Measurements from ENCODE around the gene ARMC9. TPM values are rescaled to one million over a fixed set of nuclear protein-coding genes. Genes with fewer than 3 reads are reported as not detected.

ARMC9 gene
- total RNA-seq, 1 experiment from 2014 or later = 23.4 TPM

- BruUV-seq (replicated peaks) = no TSS peak
These were observed 74.6 kb downstream of the ARMC9 start for GRCh38 chr2:231272991-231273390.

GRCh38 chr2:231276987-231277386 lies 78.6 kb downstream of the ARMC9 start:
- intact Hi-C loops (cut with micrococcal nuclease) = no loop called here
- Histone ChIP-seq H3K4me1 (ENCODE audit: insufficient read depth, low read length) (no peaks in the 10 kb centered on the region), H3K27me3 (ENCODE audit: low read length) (no peaks in the 10 kb centered on the region), H3F3A (ENCODE audit: low read length, unreplicated experiment) (no peaks in the 10 kb centered on the region), H3K36me3 (ENCODE audit: low read depth, low read length) (no peaks in the 10 kb centered on the region; the same call in 1 of the 2 replicates), H3K27ac (ENCODE audit: low read length) (no peak overlapping the region), H3K9me3 (ENCODE audit: low read length) (no peaks in the 10 kb centered on the region), H4K20me1 (ENCODE audit: low read length) (no peaks in the 10 kb centered on the region), H3K4me3 (ENCODE audit: low read length) (no peak overlapping the region), H2AFZ (ENCODE audit: low read length) (no peak overlapping the region), H3K79me2 (ENCODE audit: low read length) (no peaks in the 10 kb centered on the region), H3K4me2 (ENCODE audit: low read length) (no peak overlapping the region), H3K9me2 (replicated peaks; ENCODE audit: low read length) (no peaks in the 10 kb centered on the region), H3K9ac (ENCODE audit: low read length) (no peak overlapping the region)
- DNase-seq (no peak), ATAC-seq (no peak)
- ChIA-PET POLR2A (ENCODE audit: unreplicated experiment) (no interaction called here), CTCF (interaction anchor here (0.5 kb wide), 1 partner anchor 111 kb away, joined by 3 read pairs; no protein-coding TSS in a partner anchor)
- BruUV-seq (replicated peaks) = no TSS peak
- TF ChIP-seq EZH2phosphoT487 (IDR thresholded peaks at IDR 0.05; ENCODE audit: borderline replicate concordance, low read length) (no peak), EZH2 (IDR thresholded peaks at IDR 0.05; ENCODE audit: low read length, unreplicated experiment) (no peak), CTCF (conservative IDR thresholded peaks at IDR 0.05; ENCODE audit: low read depth, low read length) (no peak)

More at GRCh38 chr2:231272991-231273390, 74.6 kb downstream of the ARMC9 start:
- Histone ChIP-seq H3K4me2 (ENCODE audit: low read length) (no peak overlapping the region), H3K79me2 (ENCODE audit: low read length) (no peaks in the 10 kb centered on the region), H3K36me3 (ENCODE audit: low read depth, low read length) (no peaks in the 10 kb centered on the region; the same call in 1 of the 2 replicates), H3K27me3 (ENCODE audit: low read length) (no peaks in the 10 kb centered on the region), H3K9me3 (ENCODE audit: low read length) (no peaks in the 10 kb centered on the region), H3K9me2 (replicated peaks; ENCODE audit: low read length) (no peaks in the 10 kb centered on the region), H3K4me3 (ENCODE audit: low read length) (no peak overlapping the region), H2AFZ (ENCODE audit: low read length) (no peak overlapping the region), H3K4me1 (ENCODE audit: insufficient read depth, low read length) (no peaks in the 10 kb centered on the region), H3F3A (ENCODE audit: low read length, unreplicated experiment) (no peaks in the 10 kb centered on the region), H3K27ac (ENCODE audit: low read length) (no peak overlapping the region), H4K20me1 (ENCODE audit: low read length) (no peaks in the 10 kb centered on the region), H3K9ac (ENCODE audit: low read length) (no peak overlapping the region)
- ChIA-PET CTCF (no interaction called here), POLR2A (ENCODE audit: unreplicated experiment) (no interaction called here)
- TF ChIP-seq EZH2 (IDR thresholded peaks at IDR 0.05; ENCODE audit: low read length, unreplicated experiment) (no peak), CTCF (conservative IDR thresholded peaks at IDR 0.05; ENCODE audit: low read depth, low read length) (no peak), EZH2phosphoT487 (IDR thresholded peaks at IDR 0.05; ENCODE audit: borderline replicate concordance, low read length) (no peak)
- DNase-seq = no peak
- intact Hi-C loops (cut with micrococcal nuclease) = no loop called here
- ATAC-seq = no peak

GRCh38 chr2:231277962-231278361 lies 79.5 kb downstream of the ARMC9 start:
- ChIA-PET CTCF (no interaction called here), POLR2A (ENCODE audit: unreplicated experiment) (no interaction called here)
- BruUV-seq (replicated peaks) = no TSS peak
- Histone ChIP-seq H4K20me1 (ENCODE audit: low read length) (no peaks in the 10 kb centered on the region), H3K9me2 (replicated peaks; ENCODE audit: low read length) (no peaks in the 10 kb centered on the region), H3K4me1 (ENCODE audit: insufficient read depth, low read length) (no peaks in the 10 kb centered on the region), H3K27me3 (ENCODE audit: low read length) (no peaks in the 10 kb centered on the region), H3K79me2 (ENCODE audit: low read length) (no peaks in the 10 kb centered on the region), H3F3A (ENCODE audit: low read length, unreplicated experiment) (no peaks in the 10 kb centered on the region), H3K4me2 (ENCODE audit: low read length) (no peak overlapping the region), H2AFZ (ENCODE audit: low read length) (no peak overlapping the region), H3K9ac (ENCODE audit: low read length) (no peak overlapping the region), H3K9me3 (ENCODE audit: low read length) (no peaks in the 10 kb centered on the region), H3K27ac (ENCODE audit: low read length) (no peak overlapping the region), H3K4me3 (ENCODE audit: low read length) (no peak overlapping the region), H3K36me3 (ENCODE audit: low read depth, low read length) (no peaks in the 10 kb centered on the region; the same call in 1 of the 2 replicates)
- DNase-seq (no peak), ATAC-seq (no peak)
- TF ChIP-seq EZH2 (IDR thresholded peaks at IDR 0.05; ENCODE audit: low read length, unreplicated experiment) = no peak
- TF ChIP-seq EZH2phosphoT487 (IDR thresholded peaks at IDR 0.05; ENCODE audit: borderline replicate concordance, low read length) = no peak
- TF ChIP-seq CTCF (conservative IDR thresholded peaks at IDR 0.05; ENCODE audit: low read depth, low read length) = no peak
- intact Hi-C loops (cut with micrococcal nuclease) = no loop called here

All from PC-3 (cell line).